ENCODE results near the gene SH3GLB2.

Gene SH3GLB2

GRCh38 chr9:129072171-129072570 lies 44.0 kb upstream of the SH3GLB2 start:
- in situ Hi-C loops (cut with HindIII; ENCODE audit: low sequenced_read_pairs) = no loop called here
- no peak for DNase-seq (ENCODE audit: low read depth, low spot score)
- TF ChIP-seq, protein P1, sequence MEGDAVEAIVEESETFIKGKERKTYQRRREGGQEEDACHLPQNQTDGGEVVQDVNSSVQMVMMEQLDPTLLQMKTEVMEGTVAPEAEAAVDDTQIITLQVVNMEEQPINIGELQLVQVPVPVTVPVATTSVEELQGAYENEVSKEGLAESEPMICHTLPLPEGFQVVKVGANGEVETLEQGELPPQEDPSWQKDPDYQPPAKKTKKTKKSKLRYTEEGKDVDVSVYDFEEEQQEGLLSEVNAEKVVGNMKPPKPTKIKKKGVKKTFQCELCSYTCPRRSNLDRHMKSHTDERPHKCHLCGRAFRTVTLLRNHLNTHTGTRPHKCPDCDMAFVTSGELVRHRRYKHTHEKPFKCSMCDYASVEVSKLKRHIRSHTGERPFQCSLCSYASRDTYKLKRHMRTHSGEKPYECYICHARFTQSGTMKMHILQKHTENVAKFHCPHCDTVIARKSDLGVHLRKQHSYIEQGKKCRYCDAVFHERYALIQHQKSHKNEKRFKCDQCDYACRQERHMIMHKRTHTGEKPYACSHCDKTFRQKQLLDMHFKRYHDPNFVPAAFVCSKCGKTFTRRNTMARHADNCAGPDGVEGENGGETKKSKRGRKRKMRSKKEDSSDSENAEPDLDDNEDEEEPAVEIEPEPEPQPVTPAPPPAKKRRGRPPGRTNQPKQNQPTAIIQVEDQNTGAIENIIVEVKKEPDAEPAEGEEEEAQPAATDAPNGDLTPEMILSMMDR (IDR thresholded peaks at IDR 0.05; ENCODE audit: low read depth, low read length) = no peak
- no peak overlapping the region for H3K4me3 ChIP-seq (ENCODE audit: low read depth, low read length)

DNA sequence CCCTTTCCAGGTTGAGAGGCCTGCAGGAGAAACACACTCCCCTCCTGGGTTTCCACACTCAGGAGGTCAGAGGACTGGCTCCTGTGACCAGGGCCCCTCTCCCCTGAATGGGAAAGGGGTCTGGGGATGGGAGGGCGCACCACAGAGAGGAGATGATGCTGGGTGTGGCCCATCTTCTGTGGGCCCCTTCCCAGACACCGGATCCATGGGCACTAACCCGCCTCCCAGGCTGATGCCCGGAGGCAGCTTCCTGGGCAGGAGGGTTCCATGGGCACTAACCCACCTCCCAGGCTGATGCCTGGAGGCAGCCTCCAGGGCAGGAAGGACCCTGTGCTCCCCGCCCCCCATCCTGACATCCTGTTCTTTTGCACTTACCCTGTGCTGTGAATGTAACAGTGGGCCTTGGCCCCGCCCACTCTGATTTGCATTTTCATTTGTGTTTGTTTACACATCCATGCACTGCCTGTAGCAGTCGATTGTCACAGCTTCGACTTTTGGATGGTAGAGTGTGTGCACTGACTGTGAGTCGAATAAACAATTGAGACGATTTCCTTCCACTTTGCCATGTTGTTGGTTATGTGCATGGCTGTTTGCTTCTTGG lies 43.5 kb upstream of the SH3GLB2 start:
- in situ Hi-C loops (cut with HindIII; ENCODE audit: low sequenced_read_pairs) = no loop called here
- H3K4me3 ChIP-seq (ENCODE audit: low read depth, low read length) = no peak overlapping the region
- TF ChIP-seq, protein P1 (IDR thresholded peaks at IDR 0.05; ENCODE audit: low read depth, low read length) = no peak
- DNase-seq (ENCODE audit: low read depth, low spot score) = no peak

GRCh38 chr9:129070696-129071525 lies 42.8 kb upstream of the SH3GLB2 start:
- TF ChIP-seq, protein P1 (IDR thresholded peaks at IDR 0.05; ENCODE audit: low read depth, low read length) = no peak
- DNase-seq (ENCODE audit: low read depth, low spot score) = no peak
- in situ Hi-C loops (cut with HindIII; ENCODE audit: low sequenced_read_pairs) = no loop called here
- no peak overlapping the region for H3K4me3 ChIP-seq (ENCODE audit: low read depth, low read length)

DNA sequence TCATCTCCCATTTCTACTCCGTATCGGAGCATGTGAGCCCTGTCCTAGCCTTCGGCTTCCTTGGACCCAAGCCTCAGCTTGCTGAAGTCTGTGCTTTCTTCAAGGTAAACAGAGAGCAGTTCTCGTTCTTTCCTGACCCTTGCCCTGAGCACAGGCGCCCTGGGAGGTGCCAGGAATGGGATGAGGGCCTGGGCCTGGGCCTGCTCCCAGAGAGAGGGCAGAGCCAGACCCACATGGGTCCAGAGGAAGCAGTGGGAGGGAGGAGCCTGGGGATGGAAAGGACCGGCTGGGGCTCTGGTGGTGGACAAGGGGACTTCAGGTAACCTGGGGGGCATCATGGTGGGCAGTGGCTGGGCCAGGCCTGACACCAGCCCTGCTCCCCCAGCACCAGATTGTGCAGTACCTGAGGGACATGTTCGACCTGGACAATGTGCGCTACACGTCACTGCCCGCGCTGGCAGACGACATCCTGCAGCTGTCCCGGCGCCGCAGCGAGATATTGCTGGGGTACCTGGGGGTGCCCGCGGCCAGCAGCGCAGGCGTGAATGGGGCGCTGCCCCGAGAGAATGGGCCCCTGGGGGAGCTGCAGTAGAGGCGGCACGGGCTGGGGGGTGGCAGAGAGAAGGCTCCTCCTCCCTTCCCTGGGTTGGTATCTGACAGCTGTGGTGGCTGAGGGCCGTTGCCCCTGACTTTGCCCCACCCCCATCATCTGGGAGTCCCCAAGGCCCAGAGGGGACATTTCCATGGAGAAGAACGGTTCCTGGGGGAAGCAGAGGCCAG lies 41.9 kb upstream of the SH3GLB2 start:
- no peak for DNase-seq (ENCODE audit: low read depth, low spot score)
- TF ChIP-seq, protein P1 (IDR thresholded peaks at IDR 0.05; ENCODE audit: low read depth, low read length) = no peak
- in situ Hi-C loops (cut with HindIII; ENCODE audit: low sequenced_read_pairs) = no loop called here
- H3K4me3 ChIP-seq (ENCODE audit: low read depth, low read length) = no peak overlapping the region

GRCh38 chr9:129068990-129069861 lies 41.1 kb upstream of the SH3GLB2 start:
- in situ Hi-C loops (cut with HindIII; ENCODE audit: low sequenced_read_pairs) = no loop called here
- DNase-seq (ENCODE audit: low read depth, low spot score) = no peak
- TF ChIP-seq, protein P1 (IDR thresholded peaks at IDR 0.05; ENCODE audit: low read depth, low read length) = no peak
- H3K4me3 ChIP-seq (ENCODE audit: low read depth, low read length) = no peak overlapping the region

- no peak for DNase-seq (ENCODE audit: low read depth, low spot score)
- TF ChIP-seq, protein P1 (IDR thresholded peaks at IDR 0.05; ENCODE audit: low read depth, low read length) = no peak
- in situ Hi-C loops (cut with HindIII; ENCODE audit: low sequenced_read_pairs) = no loop called here
- no peak overlapping the region for H3K4me3 ChIP-seq (ENCODE audit: low read depth, low read length)
These were observed 40.0 kb upstream of the SH3GLB2 start for GRCh38 chr9:129068110-129068509.

Measured in astrocyte of the spinal cord (primary cell).